NCI-H128 (cell line): ENCODE measurements around the gene HS1BP3.

Experiments
- DNase-seq: peaks from one replicate; lab custom pipeline; 2025; ENCODE audit not compliant: unreplicated experiment; lab: John Stamatoyannopoulos, UW

HS1BP3 gene

GRCh38 chr2:20631617-20632307, 19.1 kb downstream of the HS1BP3 start:
- no peak for DNase-seq

GRCh38 chr2:20630967-20631366, 19.9 kb downstream of the HS1BP3 start:
- DNase-seq = no peak

- no peak for DNase-seq
Measured at GRCh38 chr2:20629581-20630171, 21.2 kb downstream of the HS1BP3 start.

- no peak for DNase-seq
Measured at GRCh38 chr2:20629181-20629580, 21.7 kb downstream of the HS1BP3 start.

- no peak for DNase-seq
Measured at GRCh38 chr2:20627712-20628380, 23.1 kb downstream of the HS1BP3 start.

- no peak for DNase-seq
Measured at GRCh38 chr2:20626698-20627513, 24.0 kb downstream of the HS1BP3 start.

- no peak for DNase-seq
Measured at GRCh38 chr2:20626392-20626697, 24.6 kb downstream of the HS1BP3 start.

- DNase-seq = no peak
Measured at GRCh38 chr2:20625491-20626391, 25.2 kb downstream of the HS1BP3 start.

GRCh38 chr2:20624884-20625485, 25.9 kb downstream of the HS1BP3 start:
- no peak for DNase-seq

GRCh38 chr2:20624156-20624883, 26.6 kb downstream of the HS1BP3 start:
- no peak for DNase-seq

- DNase-seq = no peak
Measured at GRCh38 chr2:20623741-20624155, 27.1 kb downstream of the HS1BP3 start.

- no peak for DNase-seq
Measured at GRCh38 chr2:20623241-20623640, 27.7 kb downstream of the HS1BP3 start.

GRCh38 chr2:20622731-20623130, 28.2 kb downstream of the HS1BP3 start:
- DNase-seq = no peak

- no peak for DNase-seq
Measured at GRCh38 chr2:20622296-20622686, 28.6 kb downstream of the HS1BP3 start.

GRCh38 chr2:20621366-20622295, 29.3 kb downstream of the HS1BP3 start:
- no peak for DNase-seq

- no peak for DNase-seq
Measured at GRCh38 chr2:20620696-20621365, 30.1 kb downstream of the HS1BP3 start.

- DNase-seq = no peak
Measured at GRCh38 chr2:20620271-20620681, 30.6 kb downstream of the HS1BP3 start.

GRCh38 chr2:20619624-20620024, 31.3 kb downstream of the HS1BP3 start:
- DNase-seq = no peak
